NT2/D1 (cell line): ENCODE data around the gene MAST4.

Experiments
- DNase-seq: peaks from one replicate; pipeline ENCODE4 v3.0.0-alpha.2; 2011; ENCODE audit warnings: low read depth, low spot score
- H3K27me3 ChIP-seq: 2 replicates; pipeline ENCODE4 v1.6.0; 2011; ENCODE audit warnings: mild to moderate bottlenecking; ENCODE audit not compliant: insufficient read length, insufficient read depth
- H3K36me3 ChIP-seq: 2 replicates; pipeline ENCODE4 v1.6.1; 2011; ENCODE audit warnings: mild to moderate bottlenecking, low read length, mixed read lengths; ENCODE audit not compliant: insufficient read depth, insufficient read length
- H3K4me1 ChIP-seq: 2 replicates; pipeline ENCODE4 v1.5.1; 2011; ENCODE audit not compliant: insufficient read depth, insufficient read length
- H3K4me3 ChIP-seq: 2 replicates; pipeline ENCODE4 v1.5.1; 2011; ENCODE audit warnings: low read depth; ENCODE audit not compliant: insufficient read length
- H3K9ac ChIP-seq: 2 replicates; pipeline ENCODE4 v1.6.0; 2011; ENCODE audit warnings: low read depth; ENCODE audit not compliant: insufficient read length
- H3K9me3 ChIP-seq: 2 replicates; pipeline ENCODE4 v1.5.1; 2011; ENCODE audit warnings: mild to moderate bottlenecking, low read length; ENCODE audit not compliant: insufficient read depth
- SUZ12 ChIP-seq: IDR thresholded peaks from 2 replicates; pipeline ENCODE4 v1.6.1; 2011; ENCODE audit not compliant: insufficient read length, insufficient read depth; ENCODE audit errors: extremely low read depth
- YY1 ChIP-seq: IDR thresholded peaks from 2 replicates; pipeline ENCODE4 v1.6.1; 2011; ENCODE audit not compliant: insufficient read length, insufficient read depth
- ZNF274 ChIP-seq: IDR thresholded peaks from 2 replicates; pipeline ENCODE4 v1.6.1; 2011; ENCODE audit warnings: mild to moderate bottlenecking, low read depth, low read length

MAST4 gene

DNA sequence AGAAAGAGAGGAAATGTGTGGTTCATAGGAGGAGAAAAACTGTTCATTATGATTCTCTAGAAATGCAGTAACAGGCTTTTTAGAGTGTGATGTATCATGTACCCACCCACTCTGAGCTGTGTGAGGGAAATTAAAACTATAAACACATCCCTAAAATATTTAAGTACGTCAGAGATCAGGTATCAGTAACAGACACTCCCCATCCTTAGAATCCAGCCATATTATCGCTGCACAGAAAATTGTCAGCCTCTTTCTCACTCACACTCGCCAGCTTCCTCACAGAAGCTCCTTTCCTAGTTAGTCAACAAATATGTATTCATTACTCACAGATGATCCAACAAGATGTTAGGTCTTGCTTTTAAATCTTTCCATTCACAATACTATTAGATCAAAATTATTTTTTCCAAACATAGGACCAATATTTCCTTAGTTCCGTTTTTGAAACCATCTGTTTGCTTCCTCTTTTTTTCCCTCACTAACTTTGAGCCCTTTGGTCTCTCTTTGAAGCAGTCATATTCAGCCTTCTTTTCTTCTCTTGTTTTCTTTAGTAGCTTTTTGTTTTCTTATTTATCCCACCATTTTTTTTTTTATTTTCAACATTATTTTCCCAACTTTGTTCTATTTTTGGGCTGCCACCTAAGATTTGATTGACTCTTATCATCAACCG is 13.6 kb upstream of the MAST4 start:
- no peaks in the 10 kb centered on the region for H3K27me3 ChIP-seq
- H3K4me3 ChIP-seq: no peak overlapping the region
- no peaks in the 10 kb centered on the region for H3K4me1 ChIP-seq
- DNase-seq: no peak
- H3K9me3 ChIP-seq: no peaks in the 10 kb centered on the region
- no peak overlapping the region for H3K9ac ChIP-seq
- TF ChIP-seq SUZ12 (no peak), ZNF274 (no peak), YY1 (no peak)
- no peaks in the 10 kb centered on the region for H3K36me3 ChIP-seq

DNA sequence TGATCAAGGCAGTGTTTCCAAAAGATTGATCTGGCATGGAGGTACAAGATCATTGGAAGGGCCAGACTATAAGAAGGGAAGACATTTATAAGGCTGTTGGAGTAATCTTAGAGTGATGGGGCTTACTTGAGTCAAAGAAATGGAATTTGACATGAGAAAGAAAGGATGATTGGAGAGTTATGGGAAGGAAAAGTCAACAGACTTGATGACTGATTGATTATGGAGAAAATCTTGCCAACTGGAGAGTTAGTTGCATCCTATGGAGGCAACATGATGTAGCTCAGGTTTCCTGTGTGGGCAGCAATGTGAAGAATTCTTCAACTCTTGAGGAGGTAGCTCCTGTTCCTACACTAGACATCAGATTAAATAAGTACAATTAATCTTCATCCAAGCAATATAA is 10.9 kb upstream of the MAST4 start:
- Histone ChIP-seq H3K9me3 (no peaks in the 10 kb centered on the region), H3K4me1 (no peaks in the 10 kb centered on the region), H3K9ac (no peak overlapping the region), H3K27me3 (no peaks in the 10 kb centered on the region), H3K4me3 (no peak overlapping the region), H3K36me3 (no peaks in the 10 kb centered on the region)
- no peak for DNase-seq
- TF ChIP-seq YY1 (no peak), SUZ12 (no peak), ZNF274 (no peak)

DNA sequence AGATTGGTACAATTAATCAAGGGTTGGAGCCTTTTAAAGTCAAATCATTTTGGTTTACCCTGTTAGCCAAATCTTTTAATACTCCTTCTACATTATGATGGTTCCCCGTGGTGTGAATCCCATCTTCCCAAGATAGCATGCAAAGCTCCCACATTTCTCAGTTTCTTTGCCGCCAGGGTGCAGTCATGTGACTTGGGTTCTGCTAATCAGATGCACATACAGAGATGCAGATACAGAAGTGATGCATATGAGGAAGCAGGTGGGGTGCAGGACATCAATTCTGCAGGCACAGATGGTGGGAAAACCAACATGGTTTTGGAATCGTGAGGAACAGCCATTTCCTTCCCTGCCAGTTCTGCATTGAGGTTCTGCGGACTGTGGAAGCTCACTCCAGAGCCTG is 8.4 kb upstream of the MAST4 start:
- Histone ChIP-seq H3K9me3 (no peaks in the 10 kb centered on the region), H3K4me1 (no peaks in the 10 kb centered on the region), H3K9ac (no peak overlapping the region), H3K27me3 (no peaks in the 10 kb centered on the region), H3K36me3 (no peaks in the 10 kb centered on the region), H3K4me3 (no peak overlapping the region)
- TF ChIP-seq ZNF274: no peak
- TF ChIP-seq SUZ12: no peak
- TF ChIP-seq YY1: no peak
- no peak for DNase-seq

DNA sequence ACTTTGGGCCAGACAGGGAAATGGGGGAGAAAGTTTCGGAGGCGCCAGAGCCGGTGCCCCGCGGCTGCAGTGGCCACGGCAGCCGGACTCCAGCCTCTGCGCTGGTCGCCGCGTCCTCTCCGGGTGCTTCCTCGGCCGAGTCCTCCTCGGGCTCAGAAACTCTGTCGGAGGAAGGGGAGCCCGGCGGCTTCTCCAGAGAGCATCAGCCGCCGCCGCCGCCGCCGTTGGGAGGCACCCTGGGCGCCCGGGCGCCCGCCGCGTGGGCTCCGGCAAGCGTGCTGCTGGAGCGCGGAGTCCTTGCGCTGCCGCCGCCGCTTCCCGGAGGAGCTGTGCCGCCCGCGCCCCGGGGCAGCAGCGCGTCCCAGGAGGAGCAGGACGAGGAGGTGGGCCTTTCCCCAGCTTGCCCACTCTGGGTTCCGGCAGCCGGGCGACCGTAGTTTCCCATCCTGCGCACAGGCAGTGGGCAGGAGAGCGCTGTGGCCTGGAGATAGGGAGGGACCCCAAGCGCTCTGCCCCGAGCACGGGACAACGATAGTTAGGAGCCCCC is 516 bp downstream of the MAST4 start:
- Histone ChIP-seq H3K4me1 (no peaks in the 10 kb centered on the region), H3K27me3 (peaks cover 41% of the 10 kb centered on the region), H3K9me3 (no peaks in the 10 kb centered on the region), H3K9ac (peak overlapping the region; percentile 83), H3K36me3 (no peaks in the 10 kb centered on the region), H3K4me3 (peak overlapping the region; percentile 59)
- no peak for DNase-seq
- TF ChIP-seq SUZ12: no peak
- TF ChIP-seq ZNF274: no peak
- no peak for TF ChIP-seq YY1

DNA sequence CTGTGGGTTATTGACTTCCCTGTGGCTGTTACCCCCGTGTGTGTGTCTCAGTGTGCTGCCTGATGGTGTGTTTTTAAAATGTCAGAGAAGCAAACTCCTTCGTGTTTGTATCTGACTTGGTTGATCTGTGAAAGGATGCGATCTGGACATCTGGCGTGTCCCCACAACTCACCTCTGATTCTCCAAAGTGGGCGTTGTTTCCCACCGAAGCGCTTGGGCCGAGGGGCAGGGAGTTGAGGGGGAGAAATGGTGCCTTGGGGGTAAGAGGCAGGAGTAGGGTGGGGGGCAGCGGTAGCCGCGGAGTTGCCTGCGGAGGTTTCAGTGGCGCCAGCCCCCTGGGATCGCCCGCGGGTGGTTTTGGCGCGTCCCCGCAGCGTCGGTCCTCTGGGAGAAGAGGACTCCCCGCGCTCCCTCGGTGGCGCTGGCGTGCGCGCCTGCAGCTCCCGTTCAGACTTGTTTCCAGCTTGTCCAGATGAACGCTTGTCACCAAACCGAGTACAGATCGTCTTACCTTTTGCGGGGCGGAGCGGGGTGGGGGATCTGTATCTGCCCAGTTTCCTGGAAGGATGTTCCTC is 1.1 kb downstream of the MAST4 start:
- no peak for DNase-seq
- H3K4me1 ChIP-seq: no peaks in the 10 kb centered on the region
- TF ChIP-seq ZNF274 (no peak), SUZ12 (no peak), YY1 (no peak)
- peak overlapping the region; percentile 83 for H3K9ac ChIP-seq
- no peaks in the 10 kb centered on the region for H3K9me3 ChIP-seq
- peak overlapping the region; percentile 59 for H3K4me3 ChIP-seq
- peaks cover 41% of the 10 kb centered on the region for H3K27me3 ChIP-seq
- H3K36me3 ChIP-seq: no peaks in the 10 kb centered on the region

DNA sequence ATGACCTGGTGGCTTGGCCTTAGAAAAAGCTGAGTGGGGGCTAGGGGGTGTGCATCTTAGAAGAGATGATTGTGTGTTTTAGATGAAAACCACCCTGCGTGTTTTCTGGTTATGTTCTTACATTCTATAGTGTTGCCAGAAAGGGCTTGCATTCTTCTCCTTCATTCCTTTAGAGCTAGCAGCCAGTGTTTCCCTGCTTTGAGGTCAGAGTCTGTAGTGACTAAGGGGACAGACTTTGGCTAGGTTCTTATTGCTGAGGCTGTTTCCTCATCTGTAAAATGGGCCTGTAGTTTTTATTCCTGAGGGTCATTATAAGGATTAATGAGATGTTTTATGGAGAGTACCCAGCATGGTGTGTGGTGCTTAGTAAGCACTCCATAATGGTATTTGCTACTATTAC is 6.4 kb downstream of the MAST4 start:
- peaks cover 13% of the 10 kb centered on the region for H3K27me3 ChIP-seq

DNA sequence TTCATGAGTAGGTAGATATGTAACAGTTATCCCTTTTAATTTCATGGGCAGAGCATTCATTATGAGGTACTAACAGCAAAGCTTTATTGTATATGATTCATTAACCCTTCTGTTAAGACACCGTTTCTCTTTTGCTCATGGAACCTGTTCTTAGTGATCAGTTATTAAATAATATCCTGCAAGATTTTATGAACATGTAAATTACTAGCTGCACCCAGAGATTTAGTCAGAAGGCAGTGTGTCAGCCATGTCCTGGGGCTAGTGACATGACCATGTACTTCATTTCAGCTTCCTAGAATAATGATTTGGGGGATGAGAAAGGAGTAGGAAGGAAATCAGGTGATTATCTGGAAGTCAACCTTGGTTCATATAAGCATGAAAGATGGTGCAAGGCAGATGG is 7.0 kb downstream of the MAST4 start:
- DNase-seq: no peak
- Histone ChIP-seq H3K4me3 (no peak overlapping the region), H3K9me3 (no peaks in the 10 kb centered on the region), H3K27me3 (peaks cover 7% of the 10 kb centered on the region), H3K4me1 (no peaks in the 10 kb centered on the region), H3K9ac (no peak overlapping the region), H3K36me3 (no peaks in the 10 kb centered on the region)
- TF ChIP-seq SUZ12 (no peak), YY1 (no peak), ZNF274 (no peak)

More for the DNA sequence above, 6.4 kb downstream of the MAST4 start:
- no peak overlapping the region for H3K9ac ChIP-seq
- H3K4me3 ChIP-seq: no peak overlapping the region
- DNase-seq: no peak
- H3K9me3 ChIP-seq: no peaks in the 10 kb centered on the region
- no peaks in the 10 kb centered on the region for H3K4me1 ChIP-seq
- H3K36me3 ChIP-seq: no peaks in the 10 kb centered on the region
- TF ChIP-seq YY1: no peak
- TF ChIP-seq ZNF274: no peak
- no peak for TF ChIP-seq SUZ12

DNA sequence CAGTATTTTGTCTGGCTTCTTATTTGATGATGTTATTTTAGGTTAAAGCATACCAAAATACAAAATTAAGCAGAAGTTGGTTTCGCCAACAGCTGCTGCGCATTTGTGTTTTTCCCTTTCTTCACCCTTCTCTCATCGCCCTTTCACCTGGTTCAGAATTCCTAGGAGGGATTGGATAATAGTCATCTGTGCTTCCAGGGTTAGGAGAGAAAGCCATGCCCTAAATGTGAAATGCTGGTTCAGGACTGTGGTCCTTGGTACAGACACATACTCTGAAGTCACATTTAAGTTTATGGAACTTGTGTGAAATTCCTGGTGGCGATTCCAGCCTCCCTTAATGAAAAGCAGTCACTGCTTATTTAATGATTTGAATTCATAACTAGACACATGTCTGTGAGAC is 7.7 kb downstream of the MAST4 start:
- Histone ChIP-seq H3K27me3 (peaks cover under 1% of the 10 kb centered on the region), H3K4me1 (no peaks in the 10 kb centered on the region), H3K4me3 (no peak overlapping the region), H3K9me3 (no peaks in the 10 kb centered on the region), H3K36me3 (no peaks in the 10 kb centered on the region), H3K9ac (no peak overlapping the region)
- DNase-seq: no peak
- TF ChIP-seq YY1 (no peak), ZNF274 (no peak), SUZ12 (no peak)
